IMR-90 (cell line): ENCODE results near the gene VSNL1.

ENCODE experiments used
- CEBPB ChIP-seq: IDR thresholded peaks from 2 replicates; pipeline ENCODE4 v1.6.1; 2012; ENCODE audit warnings: low read depth, low read length, improper control_type of control experiment
- MAFK ChIP-seq: IDR thresholded peaks from 2 replicates; pipeline ENCODE4 v1.6.1; 2012; ENCODE audit warnings: low read depth, low read length, improper control_type of control experiment
- POLR2A ChIP-seq: IDR thresholded peaks from 2 replicates; pipeline ENCODE4 v1.6.1; 2012; ENCODE audit warnings: mild to moderate bottlenecking, low read depth, low read length
- RAD21 ChIP-seq: IDR thresholded peaks from 2 replicates; pipeline ENCODE4 v1.6.1; 2012; ENCODE audit warnings: low read length, improper control_type of control experiment
- RCOR1 ChIP-seq: IDR thresholded peaks from 2 replicates; pipeline ENCODE4 v1.6.1; 2012; ENCODE audit warnings: mild to moderate bottlenecking, low read length, improper control_type of control experiment; ENCODE audit not compliant: insufficient replicate concordance
- RFX5 ChIP-seq: IDR thresholded peaks from 2 replicates; pipeline ENCODE4 v1.8.0; 2012; ENCODE audit warnings: low read depth, mild to moderate bottlenecking, low read length, moderate library complexity
- SMC3 ChIP-seq: fragments of 150-350 bp; IDR thresholded peaks from 2 replicates; pipeline ENCODE4 v1.6.1; 2016; ENCODE audit warnings: low read depth, mild to moderate bottlenecking, antibody characterized with exemption, low read length, moderate library complexity
- TF ChIP-seq, protein P1 (sequence below): conservative IDR thresholded peaks from 2 replicates; pipeline ENCODE4 v1.5.1; 2012; ENCODE audit warnings: mild to moderate bottlenecking, low read depth, low read length, improper control_type of control experiment

DNA sequence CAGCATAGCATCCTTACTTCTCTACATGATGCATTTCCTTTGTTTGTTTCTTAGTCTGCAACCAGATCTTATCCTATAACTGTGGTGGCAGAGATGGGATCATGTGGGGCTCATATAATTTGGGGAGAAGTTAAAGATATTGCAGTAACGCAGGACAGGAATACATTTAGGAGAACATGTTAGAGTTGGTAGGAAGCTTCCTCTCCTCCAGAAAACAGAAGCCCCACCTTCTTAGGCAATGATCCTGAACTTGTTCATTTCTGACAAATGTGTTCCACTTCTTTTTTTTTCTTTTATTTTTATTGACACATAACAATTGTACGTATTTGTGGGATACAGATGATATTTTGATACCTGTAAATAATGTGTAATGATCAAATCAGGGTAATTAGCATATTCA is 99.9 kb downstream of the VSNL1 start:
- TF ChIP-seq POLR2A (no peak), RCOR1 (no peak), RAD21 (no peak), CEBPB (no peak), SMC3 (no peak), RFX5 (no peak), MAFK (no peak)
- TF ChIP-seq, protein P1, sequence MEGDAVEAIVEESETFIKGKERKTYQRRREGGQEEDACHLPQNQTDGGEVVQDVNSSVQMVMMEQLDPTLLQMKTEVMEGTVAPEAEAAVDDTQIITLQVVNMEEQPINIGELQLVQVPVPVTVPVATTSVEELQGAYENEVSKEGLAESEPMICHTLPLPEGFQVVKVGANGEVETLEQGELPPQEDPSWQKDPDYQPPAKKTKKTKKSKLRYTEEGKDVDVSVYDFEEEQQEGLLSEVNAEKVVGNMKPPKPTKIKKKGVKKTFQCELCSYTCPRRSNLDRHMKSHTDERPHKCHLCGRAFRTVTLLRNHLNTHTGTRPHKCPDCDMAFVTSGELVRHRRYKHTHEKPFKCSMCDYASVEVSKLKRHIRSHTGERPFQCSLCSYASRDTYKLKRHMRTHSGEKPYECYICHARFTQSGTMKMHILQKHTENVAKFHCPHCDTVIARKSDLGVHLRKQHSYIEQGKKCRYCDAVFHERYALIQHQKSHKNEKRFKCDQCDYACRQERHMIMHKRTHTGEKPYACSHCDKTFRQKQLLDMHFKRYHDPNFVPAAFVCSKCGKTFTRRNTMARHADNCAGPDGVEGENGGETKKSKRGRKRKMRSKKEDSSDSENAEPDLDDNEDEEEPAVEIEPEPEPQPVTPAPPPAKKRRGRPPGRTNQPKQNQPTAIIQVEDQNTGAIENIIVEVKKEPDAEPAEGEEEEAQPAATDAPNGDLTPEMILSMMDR, result no peak
